ENCODE measurements around the gene GALNT8. TPM values are rescaled to one million over a fixed set of nuclear protein-coding genes. Genes with fewer than 3 reads are reported as not detected.

The GALNT8 gene
- total and polyA plus RNA-seq, 5 experiments from 2014 or later: 0.86 to 0.89 TPM; not detected in 3

- H3K36me3 Mint-ChIP-seq: peaks cover 0 to 2% (median 0%) of the 10 kb centered on the region in 3 donors
- H3K27me3 Mint-ChIP-seq: peaks cover 26 to 72% (median 44%) of the 10 kb centered on the region in 5 donors
- peak overlapping the region; percentile 8 to 67 (median 48) for H3K4me3 Mint-ChIP-seq
- DNase-seq (no peak), ATAC-seq (no peak)
- no peaks in the 10 kb centered on the region for H3K9me3 Mint-ChIP-seq
- H3K4me1 Mint-ChIP-seq: peaks cover 11 to 41% (median 31%) of the 10 kb centered on the region in 4 donors
- peak overlapping the region in 2 of 10 donors; percentile 33 to 40 for H3K27ac Mint-ChIP-seq
- POLR2A ChIA-PET: no interaction called here
Measured at GRCh38 chr12:4809013-4809448, 88.8 kb downstream of the GALNT8 start.

GRCh38 chr12:4809449-4810218 is 89.4 kb downstream of the GALNT8 start:
- Mint-ChIP-seq H3K4me3 (peak overlapping the region; percentile 7 to 71 (median 38)), H3K27me3 (peaks cover 26 to 78% (median 45%) of the 10 kb centered on the region in 5 donors), H3K36me3 (peaks cover 0 to 2% (median 0%) of the 10 kb centered on the region in 3 donors), H3K9me3 (no peaks in the 10 kb centered on the region), H3K4me1 (peaks cover 11 to 41% (median 31%) of the 10 kb centered on the region in 4 donors), H3K27ac (no peak overlapping the region)
- no peak for ATAC-seq
- DNase-seq: no peak
- POLR2A ChIA-PET: no interaction called here

GRCh38 chr12:4810219-4810671 is 90.0 kb downstream of the GALNT8 start:
- Mint-ChIP-seq H3K4me3 (peak overlapping the region in 5 of 10 donors; percentile 28 to 48 (median 33)), H3K4me1 (peaks cover 11 to 41% (median 31%) of the 10 kb centered on the region in 4 donors), H3K9me3 (no peaks in the 10 kb centered on the region), H3K27me3 (peaks cover 24 to 78% (median 47%) of the 10 kb centered on the region in 5 donors), H3K27ac (no peak overlapping the region), H3K36me3 (peaks cover 0 to 2% (median 0%) of the 10 kb centered on the region in 3 donors)
- DNase-seq (no peak), ATAC-seq (no peak)
- POLR2A ChIA-PET: no interaction called here

- POLR2A ChIA-PET: no interaction called here
- peaks cover 0 to 2% (median 0%) of the 10 kb centered on the region in 3 donors for H3K36me3 Mint-ChIP-seq
- no peak overlapping the region for H3K4me3 Mint-ChIP-seq
- H3K27ac Mint-ChIP-seq: no peak overlapping the region
- H3K27me3 Mint-ChIP-seq: peaks cover 20 to 65% (median 38%) of the 10 kb centered on the region in 5 donors
- DNase-seq (no peak), ATAC-seq (no peak)
- peaks cover 6 to 40% (median 22%) of the 10 kb centered on the region in 4 donors for H3K4me1 Mint-ChIP-seq
- H3K9me3 Mint-ChIP-seq: no peaks in the 10 kb centered on the region
Measured at GRCh38 chr12:4812624-4813327, 92.6 kb downstream of the GALNT8 start.

GRCh38 chr12:4813741-4814140 is 93.5 kb downstream of the GALNT8 start:
- Mint-ChIP-seq H3K36me3 (peaks cover 0 to 2% (median 0%) of the 10 kb centered on the region in 3 donors), H3K27ac (no peak overlapping the region)

GRCh38 chr12:4814485-4814884 is 94.3 kb downstream of the GALNT8 start:
- ATAC-seq (no peak), DNase-seq (no peak)
- Mint-ChIP-seq H3K4me1 (peaks cover 5 to 40% (median 27%) of the 10 kb centered on the region in 4 donors), H3K36me3 (peaks cover 0 to 2% (median 0%) of the 10 kb centered on the region in 3 donors), H3K4me3 (no peak overlapping the region), H3K27ac (peak overlapping the region in 1 of 10 donors; percentile 18), H3K9me3 (no peaks in the 10 kb centered on the region), H3K27me3 (peaks cover 15 to 54% (median 31%) of the 10 kb centered on the region in 5 donors)
- POLR2A ChIA-PET: no interaction called here

More at GRCh38 chr12:4813741-4814140, 93.5 kb downstream of the GALNT8 start:
- Mint-ChIP-seq H3K27me3 (peaks cover 17 to 60% (median 34%) of the 10 kb centered on the region in 5 donors), H3K9me3 (no peaks in the 10 kb centered on the region), H3K4me1 (peaks cover 5 to 38% (median 26%) of the 10 kb centered on the region in 4 donors), H3K4me3 (no peak overlapping the region)
- POLR2A ChIA-PET: no interaction called here
- DNase-seq: no peak
- no peak for ATAC-seq

- Mint-ChIP-seq H3K4me3 (no peak overlapping the region), H3K9me3 (no peaks in the 10 kb centered on the region), H3K36me3 (no peaks in the 10 kb centered on the region), H3K4me1 (peaks cover 3 to 40% (median 17%) of the 10 kb centered on the region in 4 donors), H3K27me3 (peaks cover 1 to 29% (median 13%) of the 10 kb centered on the region in 5 donors), H3K27ac (no peak overlapping the region)
- ATAC-seq (no peak), DNase-seq (no peak)
- POLR2A ChIA-PET: no interaction called here
Measured at GRCh38 chr12:4816744-4817525, 96.7 kb downstream of the GALNT8 start.

- Mint-ChIP-seq H3K4me3 (peak overlapping the region in 3 of 10 donors; percentile 13 to 37 (median 23)), H3K36me3 (no peaks in the 10 kb centered on the region), H3K27ac (peak overlapping the region in 1 of 10 donors; percentile 60), H3K9me3 (no peaks in the 10 kb centered on the region), H3K4me1 (peaks cover 5 to 40% (median 16%) of the 10 kb centered on the region in 4 donors), H3K27me3 (peaks cover 1 to 25% (median 12%) of the 10 kb centered on the region in 5 donors)
- ATAC-seq (no peak), DNase-seq (no peak)
- POLR2A ChIA-PET: no interaction called here
Measured at GRCh38 chr12:4817880-4818279, 97.7 kb downstream of the GALNT8 start.

GRCh38 chr12:4819654-4820053 is 99.5 kb downstream of the GALNT8 start:
- POLR2A ChIA-PET: no interaction called here
- Mint-ChIP-seq H3K4me3 (peak overlapping the region in 2 of 10 donors; percentile 27 to 39), H3K27me3 (peaks cover 0 to 7% (median 5%) of the 10 kb centered on the region in 5 donors), H3K4me1 (peaks cover 5 to 50% (median 21%) of the 10 kb centered on the region in 4 donors), H3K36me3 (no peaks in the 10 kb centered on the region), H3K27ac (peak overlapping the region in 5 of 10 donors; percentile 14 to 93 (median 52)), H3K9me3 (no peaks in the 10 kb centered on the region)
- no peak for DNase-seq
- no peak for ATAC-seq

- H3K4me3 Mint-ChIP-seq: no peak overlapping the region
- ATAC-seq (no peak), DNase-seq (no peak)
- peak overlapping the region in 2 of 10 donors; percentile 12 to 40 for H3K27ac Mint-ChIP-seq
- H3K36me3 Mint-ChIP-seq: no peaks in the 10 kb centered on the region
- no peaks in the 10 kb centered on the region for H3K9me3 Mint-ChIP-seq
- H3K27me3 Mint-ChIP-seq: peaks cover 0 to 1% (median 0%) of the 10 kb centered on the region in 5 donors
- H3K4me1 Mint-ChIP-seq: peaks cover 10 to 63% (median 34%) of the 10 kb centered on the region in 4 donors
- POLR2A ChIA-PET: no interaction called here
Measured at GRCh38 chr12:4820971-4821370, 100.8 kb downstream of the GALNT8 start.

All from naive thymus-derived CD8-positive, alpha-beta T cell (primary cell).